Activated CD8-positive, alpha-beta T cell treated with anti-CD3 and anti-CD28 coated beads for 36 hours (primary cell): ENCODE data around the gene LRRC71. TPM values are rescaled to one million over a fixed set of nuclear protein-coding genes. Genes with fewer than 3 reads are reported as not detected.

Experiments used
- ATAC-seq: fragments of 200-7000 bp; cut with Tn5 transposase; one replicate; pipeline ENCODE4 v1.10.0; 2021; ENCODE audit warnings: mild to moderate bottlenecking, moderate library complexity
- CTCF ChIA-PET: fragments of 350-600 bp; sonication (Branson Sonifier 250); formaldehyde crosslinking; loops from one replicate; lab custom pipeline; 2021; ENCODE audit warnings: antibody characterized with exemption; lab: Charles Lee
- POLR2A ChIA-PET: fragments of 350-600 bp; sonication (Branson Sonifier 250); formaldehyde crosslinking; loops from one replicate; lab custom pipeline; 2021; ENCODE audit warnings: antibody characterized with exemption; lab: Charles Lee
- DNase-seq: peaks from one replicate; pipeline ENCODE4 v3.0.0-alpha.2; 2020
- H3K27ac Mint-ChIP-seq: one replicate; pipeline ENCODE4 v1.8.0; 2021; ENCODE audit warnings: mild to moderate bottlenecking, mixed read lengths
- H3K27me3 Mint-ChIP-seq: one replicate; pipeline ENCODE4 v1.8.0; 2021; ENCODE audit warnings: mixed read lengths
- H3K36me3 Mint-ChIP-seq: one replicate; pipeline ENCODE4 v1.8.0; 2021; ENCODE audit warnings: low read depth, mixed read lengths
- H3K4me1 Mint-ChIP-seq: one replicate; pipeline ENCODE4 v1.8.0; 2021; ENCODE audit warnings: low read depth, mixed read lengths
- H3K4me3 Mint-ChIP-seq: one replicate; pipeline ENCODE4 v1.8.0; 2021; ENCODE audit warnings: mild to moderate bottlenecking, moderate library complexity, mixed read lengths
- H3K9me3 Mint-ChIP-seq: one replicate; pipeline ENCODE4 v1.8.0; 2021; ENCODE audit warnings: mixed read lengths
- CTCF ChIP-seq: fragments of 200-600 bp; IDR thresholded peaks from one replicate; pipeline ENCODE4 v1.8.0; 2022; ENCODE audit warnings: antibody characterized with exemption, mild to moderate bottlenecking
- intact Hi-C: fragments of 100-400 bp; cut with micrococcal nuclease; formaldehyde crosslinking; loops from one replicate; pipeline ENCODE4 v1.10.0; 2022
- total RNA-seq, 2 experiments: library from RNA; stranded (reverse); gene quantifications; one replicate each; pipeline ENCODE4 v1.2.3, GENCODE V29; 2021

Gene LRRC71
- total RNA-seq, 2 experiments from 2014 or later, result not detected

GRCh38 chr1:156889802-156890580 lies 30.4 kb upstream of the LRRC71 start:
- H3K4me3 Mint-ChIP-seq, result no peak overlapping the region
- peaks cover 7% of the 10 kb centered on the region for H3K4me1 Mint-ChIP-seq
- peak; percentile 78 for TF ChIP-seq CTCF
- CTCF ChIA-PET, result interaction anchor here (0.8 to 7.3 kb wide), 38 partner anchors 9 to 244 kb away, joined by 3 to 144 read pairs (median 6); partner anchors contain the start of genes CRABP2, INSRR, LRRC71 and NTRK1
- DNase-seq (peak; percentile 81), ATAC-seq (no peak)
- H3K36me3 Mint-ChIP-seq, result no peaks in the 10 kb centered on the region
- POLR2A ChIA-PET, result interaction anchor here (1.0 to 1.7 kb wide), 5 partner anchors 30 to 85 kb away, joined by 3 to 5 read pairs (median 4); partner anchors contain the start of gene NTRK1
- peaks cover 49% of the 10 kb centered on the region for H3K27me3 Mint-ChIP-seq
- no peaks in the 10 kb centered on the region for H3K9me3 Mint-ChIP-seq
- intact Hi-C loops, result loop anchor here (2.0 to 10.0 kb wide), 4 partner anchors 37 to 205 kb away; no protein-coding TSS in a partner anchor
- no peak overlapping the region for H3K27ac Mint-ChIP-seq

GRCh38 chr1:156892190-156893047 lies 28.0 kb upstream of the LRRC71 start:
- no peak overlapping the region for H3K27ac Mint-ChIP-seq
- peak overlapping the region; percentile 35 for H3K4me3 Mint-ChIP-seq
- H3K36me3 Mint-ChIP-seq, result no peaks in the 10 kb centered on the region
- CTCF ChIA-PET, result interaction anchor here (0.8 to 7.3 kb wide), 33 partner anchors 8 to 262 kb away, joined by 3 to 144 read pairs (median 5); partner anchors contain the start of genes INSRR and NTRK1
- no peaks in the 10 kb centered on the region for H3K9me3 Mint-ChIP-seq
- H3K27me3 Mint-ChIP-seq, result peaks cover 49% of the 10 kb centered on the region
- intact Hi-C loops, result loop anchor here (5.0 to 10.0 kb wide), 3 partner anchors 35 to 208 kb away; no protein-coding TSS in a partner anchor
- peak; percentile 95 for DNase-seq
- peaks cover 7% of the 10 kb centered on the region for H3K4me1 Mint-ChIP-seq
- ATAC-seq, result peak; percentile 96
- POLR2A ChIA-PET, result interaction anchor here (1.5 kb wide), 1 partner anchor 35 kb away, joined by 3 read pairs; no protein-coding TSS in a partner anchor
- peak; percentile 76 for TF ChIP-seq CTCF

- ChIA-PET CTCF (interaction anchor here (1.4 to 7.3 kb wide), 14 partner anchors 9 to 261 kb away, joined by 3 to 144 read pairs (median 12); partner anchors contain the start of genes INSRR and NTRK1), POLR2A (no interaction called here)
- H3K27me3 Mint-ChIP-seq, result peaks cover 47% of the 10 kb centered on the region
- peak within 1 kb of the TSS; percentile 35 for H3K4me3 Mint-ChIP-seq
- ATAC-seq (no peak), DNase-seq (no peak)
- no peaks in the 10 kb centered on the region for H3K36me3 Mint-ChIP-seq
- no peak within 1 kb of the TSS for H3K27ac Mint-ChIP-seq
- intact Hi-C loops, result loop anchor here (5.0 to 10.0 kb wide), 3 partner anchors 34 to 208 kb away; no protein-coding TSS in a partner anchor
- no peak for TF ChIP-seq CTCF
- no peaks in the 10 kb centered on the region for H3K9me3 Mint-ChIP-seq
- peaks cover 9% of the 10 kb centered on the region for H3K4me1 Mint-ChIP-seq
Observed at GRCh38 chr1:156893048-156893953, 27.1 kb upstream of the LRRC71 start, which contains the start of gene PEAR1. Gene PEAR1 (plus strand): TSS chr1:156893718. CDS start chr1:156903927, 10,209 bp downstream.

GRCh38 chr1:156894001-156894400 lies 26.4 kb upstream of the LRRC71 start:
- ChIA-PET CTCF (interaction anchor here (0.6 kb wide), 1 partner anchor 23 kb away, joined by 3 read pairs; no protein-coding TSS in a partner anchor), POLR2A (no interaction called here)
- Mint-ChIP-seq H3K27me3 (peaks cover 45% of the 10 kb centered on the region), H3K4me1 (peaks cover 11% of the 10 kb centered on the region), H3K4me3 (no peak overlapping the region), H3K27ac (no peak overlapping the region), H3K9me3 (no peaks in the 10 kb centered on the region), H3K36me3 (no peaks in the 10 kb centered on the region)
- intact Hi-C loops, result loop anchor here (5.0 to 10.0 kb wide), 3 partner anchors 33 to 209 kb away; no protein-coding TSS in a partner anchor
- DNase-seq, result no peak
- no peak for ATAC-seq
- no peak for TF ChIP-seq CTCF
